Ovary (tissue), 9 donors: Measurements from ENCODE around the gene PRICKLE2. TPM values are rescaled to one million over a fixed set of nuclear protein-coding genes. Genes with fewer than 3 reads are reported as not detected.

ENCODE experiments used
- DNase-seq, 5 donors: peaks; one replicate each; pipeline ENCODE4 v3.0.0-alpha.2; 2019 to 2020
- H3K27ac ChIP-seq, 2 donors: fragments of 200-600 bp; one replicate each; pipeline versions ENCODE4 v1.5.1 to v1.8.0; 2019 to 2022
- H3K27me3 ChIP-seq: fragments of 200-600 bp; one replicate; pipeline ENCODE4 v1.8.0; 2022
- H3K36me3 ChIP-seq: fragments of 200-600 bp; sonication (generic); one replicate; pipeline ENCODE4 v1.5.1; 2019
- H3K4me1 ChIP-seq: one replicate; pipeline ENCODE4 v1.8.1; 2013; ENCODE audit warnings: mild to moderate bottlenecking, moderate library complexity; ENCODE audit not compliant: insufficient read depth
- H3K4me3 ChIP-seq: fragments of 200-600 bp; sonication (generic); one replicate; pipeline ENCODE4 v1.5.1; 2017
- H3K9me3 ChIP-seq, 2 donors: fragments of 200-600 bp in 1 of 2; sonication (generic) in 1 of 2; one replicate each; pipeline versions ENCODE4 v1.5.1 to v1.8.1; 2013 to 2019; ENCODE audit warnings: mild to moderate bottlenecking in 1 of 2, moderate library complexity in 1 of 2
- CTCF ChIP-seq, 3 donors: fragments of 450-650 bp in 2 of 3; fragments of 200-600 bp in 1 of 3; IDR thresholded peaks; one replicate each; pipeline versions ENCODE4 v1.5.1 to v1.8.0; 2016 to 2022; ENCODE audit warnings: antibody characterized with exemption in 3 of 3, mild to moderate bottlenecking in 1 of 3
- EP300 ChIP-seq: sonication (generic); formaldehyde crosslinking; IDR thresholded peaks from one replicate; pipeline ENCODE4 v1.6.1; 2017; ENCODE audit warnings: antibody characterized with exemption
- POLR2A ChIP-seq: fragments of 450-650 bp; IDR thresholded peaks from one replicate; pipeline ENCODE4 v1.6.1; 2017; ENCODE audit warnings: antibody characterized with exemption, mild to moderate bottlenecking, moderate library complexity
- WGBS, 3 donors: extraction: QIAGEN DNeasy Blood & Tissue Kit in 1 of 3; methylation state at CpG; one replicate each; pipeline versions ENCODE4 v1.1.5 to v1.1.7; 2013 to 2017; 5-methylcytosine and 5-hydroxymethylcytosine counted together
- intact Hi-C, 4 donors: fragments of 100-400 bp; cut with DNase I; formaldehyde crosslinking; loops; one replicate each; pipeline versions ENCODE4 v1.11.0 to v1.15.1; 2022 to 2023
- polyA plus RNA-seq, 2 donors: library from polyadenylated mRNA; stranded (reverse); fragments of 200-250 nt in 1 of 2; fragments of 350-450 nt in 1 of 2; fragmentation: Illumina TruSeq in 1 of 2; extraction: RNeasy Lipid Tissue Mini Kit (QIAGEN cat#74804) in 1 of 2; gene quantifications; one replicate each; pipeline ENCODE4 v1.2.3, GENCODE V29; 2013 to 2014
- total RNA-seq, 7 donors: library from RNA; depleted of rRNA in 2 of 7; stranded (reverse); fragments of >200 nt in 2 of 7; fragmentation: NEBNext Ultra II Directional in 3 of 7; extraction: Animal tissue kit (Norgen Biotek cat#: 25700) in 3 of 7; gene quantifications; one replicate each; pipeline versions ENCODE4 v1.1.0 to v1.2.4, GENCODE V29; 2016 to 2023
- donor health status: DM: no; HTN: no; CAD: no; lungs with moderate emphysema.
- donor health status: DM: no; HTN: no; CAD: no.
- donor health status: Bipolar disorder and iron deficiency.
- donor health status: DM: yes; HTN: yes; CAD: no.
- donor health status: DM: no; HTN: no; CAD: no.
- donor health status: DM: yes; HTN: yes; CAD: no.

The PRICKLE2 gene
- total and polyA plus RNA-seq, 9 donors, result 6.3 to 34.8 (median 25.4) TPM

GRCh38 chr3:64061628-64062027 is 163.6 kb downstream of the PRICKLE2 start:
- Histone ChIP-seq H3K9me3 (no peaks in the 10 kb centered on the region), H3K27me3 (no peaks in the 10 kb centered on the region), H3K4me1 (no peaks in the 10 kb centered on the region), H3K4me3 (no peak overlapping the region), H3K27ac (no peak overlapping the region), H3K36me3 (no peaks in the 10 kb centered on the region)
- no peak for DNase-seq
- TF ChIP-seq EP300, result no peak
- no peak for TF ChIP-seq CTCF (IDR thresholded peaks at IDR 0.05)
- no peak for TF ChIP-seq POLR2A
- WGBS, 3 donors, result 91 to 94% (median 93%) methylated on average over 5 of the region's 5 CpGs
- intact Hi-C loops, result no loop called here

GRCh38 chr3:64059484-64060175 is 165.6 kb downstream of the PRICKLE2 start:
- Histone ChIP-seq H3K36me3 (no peaks in the 10 kb centered on the region), H3K27ac (no peak overlapping the region), H3K4me1 (no peaks in the 10 kb centered on the region), H3K9me3 (no peaks in the 10 kb centered on the region), H3K4me3 (no peak overlapping the region), H3K27me3 (no peaks in the 10 kb centered on the region)
- TF ChIP-seq CTCF (IDR thresholded peaks at IDR 0.05), result no peak
- no peak for TF ChIP-seq POLR2A
- no peak for TF ChIP-seq EP300
- intact Hi-C loops, result no loop called here
- no peak for DNase-seq
- WGBS, 3 donors, result 63 to 70% (median 65%) methylated on average over 3 of the region's 3 CpGs

GRCh38 chr3:64058566-64058965 is 166.7 kb downstream of the PRICKLE2 start:
- H3K4me1 ChIP-seq, result peaks cover 2% of the 10 kb centered on the region
- H3K9me3 ChIP-seq, result no peaks in the 10 kb centered on the region
- no peaks in the 10 kb centered on the region for H3K27me3 ChIP-seq
- TF ChIP-seq POLR2A (no peak), CTCF (IDR thresholded peaks at IDR 0.05) (no peak), EP300 (no peak)
- no peaks in the 10 kb centered on the region for H3K36me3 ChIP-seq
- no peak overlapping the region for H3K4me3 ChIP-seq
- DNase-seq, result no peak
- 65 to 74% (median 71%) methylated on average over 4 of the region's 4 CpGs for WGBS, 3 donors
- H3K27ac ChIP-seq, result no peak overlapping the region
- intact Hi-C loops, result no loop called here

- no peak for DNase-seq
- Histone ChIP-seq H3K9me3 (no peaks in the 10 kb centered on the region), H3K4me1 (peaks cover 2% of the 10 kb centered on the region), H3K36me3 (no peaks in the 10 kb centered on the region), H3K27ac (no peak overlapping the region), H3K4me3 (no peak overlapping the region), H3K27me3 (no peaks in the 10 kb centered on the region)
- 96 to 99% (median 97%) methylated on average over 4 of the region's 4 CpGs for WGBS, 3 donors
- TF ChIP-seq POLR2A (no peak), EP300 (no peak), CTCF (IDR thresholded peaks at IDR 0.05) (no peak)
- intact Hi-C loops, result no loop called here
These were observed 168.0 kb downstream of the PRICKLE2 start for GRCh38 chr3:64057231-64057630.
